Mucosa of descending colon (tissue), 3 donors: ENCODE measurements around the gene RAB25. TPM values are rescaled to one million over a fixed set of nuclear protein-coding genes. Genes with fewer than 3 reads are reported as not detected.

Source experiments
- ATAC-seq: fragments of 200-7000 bp; cut with Tn5 transposase; one replicate; pipeline ENCODE4 v1.9.1; 2020; ENCODE audit warnings: mild to moderate bottlenecking, moderate library complexity
- DNase-seq, 3 donors: peaks; one replicate each; pipeline ENCODE4 v3.0.0-alpha.2; 2020
- H3K36me3 ChIP-seq: fragments of 200-600 bp; one replicate; pipeline ENCODE4 v1.8.0; 2021; ENCODE audit warnings: low read depth, mild to moderate bottlenecking
- H3K4me1 ChIP-seq: fragments of 200-600 bp; one replicate; pipeline ENCODE4 v1.8.0; 2021; ENCODE audit warnings: low read depth, mild to moderate bottlenecking
- H3K4me3 ChIP-seq: fragments of 200-600 bp; one replicate; pipeline ENCODE4 v1.8.0; 2021; ENCODE audit warnings: mild to moderate bottlenecking
- H3K9me3 ChIP-seq: fragments of 200-600 bp; one replicate; pipeline ENCODE4 v1.8.0; 2021; ENCODE audit warnings: mild to moderate bottlenecking
- CTCF ChIP-seq: fragments of 200-600 bp; IDR thresholded peaks from one replicate; pipeline ENCODE4 v1.8.0; 2022; ENCODE audit warnings: antibody characterized with exemption, mild to moderate bottlenecking
- intact Hi-C, 2 donors: fragments of 100-400 bp; cut with DNase I in 1 of 2; cut with micrococcal nuclease in 1 of 2; formaldehyde crosslinking; loops; one replicate each; pipeline versions ENCODE4 v1.11.0 to v1.11.1; 2022; cut with DNase I, micrococcal nuclease
- total RNA-seq, 3 donors: library from RNA; stranded (reverse); fragmentation: NEBNext Ultra II Directional in 2 of 3; extraction: Animal tissue kit (Norgen Biotek cat#: 25700) in 2 of 3; gene quantifications; one replicate each; pipeline versions ENCODE4 v1.2.1 to v1.2.4, GENCODE V29; 2021 to 2023
- donor health status: DM: no; HTN: no; CAD: no; lungs with moderate emphysema.
- donor health status: DM: no; HTN: no; CAD: no.
- donor health status: DM: no; HTN: yes; CAD: no.

RAB25 gene
- total RNA-seq, 3 donors from 2014 or later: 85.1 to 242 (median 158) TPM

DNA sequence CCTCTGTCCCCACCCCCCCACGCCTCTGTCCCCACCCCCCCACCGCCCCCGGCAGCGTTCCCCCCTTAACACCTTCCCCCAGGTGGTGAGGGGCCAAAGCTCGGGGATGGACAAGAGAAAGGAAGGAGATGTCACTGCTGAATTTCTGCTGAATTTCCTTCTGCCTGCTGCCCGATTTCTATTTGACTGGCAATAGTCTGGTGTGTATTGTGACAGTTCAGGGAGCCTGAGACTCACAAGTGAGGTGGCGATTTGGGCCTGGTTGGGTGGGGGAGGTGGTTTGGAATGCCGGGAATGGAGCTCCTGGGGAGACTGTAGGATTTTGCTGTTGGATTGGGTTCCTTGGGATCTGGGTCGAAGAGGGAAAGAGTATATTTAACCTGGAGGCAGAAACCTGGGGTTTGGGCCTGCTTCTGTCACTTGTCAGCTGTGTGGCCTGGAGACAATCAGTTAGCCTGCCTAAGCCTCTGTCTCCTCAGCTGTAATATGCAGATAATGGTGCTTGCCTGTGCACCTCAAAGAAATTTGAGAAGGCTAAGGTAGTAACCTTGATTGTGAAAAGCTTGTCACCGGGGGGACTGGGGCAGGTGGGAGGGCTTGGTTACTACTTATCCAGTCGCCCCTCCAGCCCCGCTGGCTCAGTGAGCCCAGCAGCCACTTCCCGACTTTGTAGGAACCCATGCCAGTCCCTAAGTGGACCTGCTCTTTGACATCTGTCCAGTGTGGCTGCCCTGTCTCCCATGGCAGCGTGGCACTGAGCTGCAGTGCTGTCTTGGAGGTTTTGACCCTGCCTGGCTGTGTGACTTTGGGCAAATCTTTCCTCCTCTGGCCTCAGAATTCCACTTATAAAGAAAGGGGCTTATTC is 45.9 kb downstream of the RAB25 start:
- intact Hi-C loops: no loop called here
- no peak for TF ChIP-seq CTCF

DNA sequence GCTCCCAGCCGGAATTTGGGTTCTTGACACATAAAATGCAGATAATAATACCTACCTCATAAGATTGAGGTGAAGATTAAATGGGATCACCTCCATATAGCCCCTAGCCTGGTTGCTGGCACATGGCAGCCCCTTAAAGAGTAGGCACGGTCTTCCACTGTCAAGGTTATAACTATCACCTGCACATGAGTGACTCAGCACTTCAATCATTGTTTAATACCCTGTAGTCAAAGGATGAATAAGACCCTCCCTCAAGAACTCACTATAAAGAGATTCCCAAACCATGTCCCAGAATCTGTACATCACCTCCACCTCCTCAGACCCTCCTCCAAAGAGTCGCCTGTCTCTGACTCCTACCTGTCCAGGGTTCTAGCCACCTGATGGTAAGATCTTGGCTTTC is 47.1 kb downstream of the RAB25 start:
- no peak for TF ChIP-seq CTCF
- no peak overlapping the region for H3K4me3 ChIP-seq
- H3K36me3 ChIP-seq: no peaks in the 10 kb centered on the region
- ATAC-seq (no peak), DNase-seq (no peak)
- no peaks in the 10 kb centered on the region for H3K9me3 ChIP-seq
- intact Hi-C loops: no loop called here
- H3K4me1 ChIP-seq: peaks cover 34% of the 10 kb centered on the region

More for the DNA sequence above, 45.9 kb downstream of the RAB25 start:
- DNase-seq (peak in 2 of 3 donors; percentile 25 to 45), ATAC-seq (peak; percentile 1)
- H3K4me3 ChIP-seq: no peak overlapping the region
- no peaks in the 10 kb centered on the region for H3K36me3 ChIP-seq
- H3K9me3 ChIP-seq: no peaks in the 10 kb centered on the region
- peaks cover 43% of the 10 kb centered on the region for H3K4me1 ChIP-seq

DNA sequence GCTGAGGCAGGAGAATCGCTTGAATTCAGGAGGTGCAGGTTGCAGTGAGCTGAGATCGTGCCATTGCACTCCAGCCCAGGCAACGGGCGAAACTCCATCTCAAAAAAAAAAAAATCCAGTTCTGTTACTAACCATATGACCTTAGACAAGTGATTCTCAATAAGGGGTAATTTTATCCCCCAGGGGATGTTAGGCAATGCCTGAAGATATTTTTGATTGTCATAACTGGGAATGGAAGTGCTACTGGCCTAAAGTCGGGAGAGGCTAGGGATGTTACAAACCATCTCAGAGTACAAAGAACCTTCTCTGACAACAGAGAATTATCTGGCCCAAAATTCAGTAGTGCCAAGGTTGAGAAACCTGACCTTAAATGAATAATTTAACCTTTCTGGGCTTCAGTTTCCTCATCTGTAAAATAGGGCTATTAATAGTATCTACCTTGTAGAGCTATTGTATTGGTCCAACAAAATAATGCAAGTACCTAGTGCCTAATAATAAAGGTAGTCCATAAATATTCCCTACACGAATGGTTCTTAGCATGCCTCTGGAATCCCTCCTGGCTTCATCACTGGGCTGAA is 47.8 kb downstream of the RAB25 start:
- Histone ChIP-seq H3K4me1 (peaks cover 27% of the 10 kb centered on the region), H3K4me3 (no peak overlapping the region), H3K36me3 (no peaks in the 10 kb centered on the region), H3K9me3 (no peaks in the 10 kb centered on the region)
- ATAC-seq: no peak
- no peak for TF ChIP-seq CTCF
- DNase-seq: no peak
- intact Hi-C loops: no loop called here

- intact Hi-C loops: no loop called here
- Histone ChIP-seq H3K4me3 (no peak overlapping the region), H3K9me3 (no peaks in the 10 kb centered on the region), H3K36me3 (no peaks in the 10 kb centered on the region), H3K4me1 (peaks cover 12% of the 10 kb centered on the region)
- ATAC-seq (no peak), DNase-seq (no peak)
- TF ChIP-seq CTCF: no peak
Measured at GRCh38 chr1:156110252-156110651, 49.3 kb downstream of the RAB25 start.

- no peak for ATAC-seq
- no peaks in the 10 kb centered on the region for H3K36me3 ChIP-seq
- no peak overlapping the region for H3K4me3 ChIP-seq
- intact Hi-C loops: no loop called here
- H3K9me3 ChIP-seq: no peaks in the 10 kb centered on the region
- H3K4me1 ChIP-seq: peaks cover 8% of the 10 kb centered on the region
- TF ChIP-seq CTCF: no peak
- DNase-seq: no peak
Measured at GRCh38 chr1:156111355-156111962, 50.5 kb downstream of the RAB25 start.
